Activated gamma-delta T cell treated with anti-CD3 and anti-CD28 coated beads, Interleukin-2, amount 50 U/mL, for 16 hours (primary cell): ENCODE results near the gene RPL22.
"Not testable (repeated sequence)": the region's sequence is repeated elsewhere in the genome, so short reads cannot be mapped to it uniquely, and the experiment has no call there.

Experiments
- DNase-seq: peaks from one replicate; pipeline ENCODE4 v3.0.0-alpha.2; 2020; ENCODE audit warnings: low read depth

Gene RPL22

DNA sequence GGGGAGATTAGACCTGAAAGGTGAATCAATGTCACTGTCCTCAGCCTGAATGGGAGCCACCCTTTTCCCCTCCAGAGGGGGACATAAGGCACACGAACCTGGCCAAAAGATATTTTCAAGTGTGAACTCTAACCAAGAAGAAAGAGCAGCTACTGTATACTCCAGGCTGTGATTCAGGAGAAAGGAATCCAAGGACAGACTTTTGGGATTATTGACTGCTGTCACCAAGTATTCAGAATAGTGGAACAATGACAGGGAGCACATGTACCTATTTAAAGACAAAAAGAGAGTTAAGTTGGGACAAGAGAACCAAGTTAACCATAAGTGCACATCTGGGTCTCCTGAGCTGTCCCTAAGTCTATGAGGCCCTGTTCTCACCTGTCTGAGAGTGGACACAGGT is 34.0 kb upstream of the RPL22 start:
- DNase-seq: no peak

DNA sequence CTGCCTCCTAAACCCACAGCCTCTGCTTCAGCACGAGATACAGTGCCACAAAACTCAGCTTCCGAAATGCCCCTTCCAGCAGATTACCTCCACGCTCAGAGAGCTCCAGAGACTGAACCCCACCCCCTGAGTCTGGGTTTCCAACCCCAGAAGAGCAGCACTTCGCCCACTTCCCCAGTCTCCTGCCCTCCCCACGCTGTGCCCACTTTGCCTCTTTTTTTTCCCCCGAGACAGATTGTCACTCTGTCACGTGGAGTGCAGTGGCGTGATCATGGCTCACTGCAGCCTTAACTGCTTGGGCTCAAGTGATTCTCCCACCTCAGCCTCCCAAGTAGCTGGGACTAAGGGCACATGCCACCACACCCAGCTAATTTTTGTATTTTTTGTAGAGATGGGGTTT is 26.3 kb upstream of the RPL22 start:
- DNase-seq: no peak

DNA sequence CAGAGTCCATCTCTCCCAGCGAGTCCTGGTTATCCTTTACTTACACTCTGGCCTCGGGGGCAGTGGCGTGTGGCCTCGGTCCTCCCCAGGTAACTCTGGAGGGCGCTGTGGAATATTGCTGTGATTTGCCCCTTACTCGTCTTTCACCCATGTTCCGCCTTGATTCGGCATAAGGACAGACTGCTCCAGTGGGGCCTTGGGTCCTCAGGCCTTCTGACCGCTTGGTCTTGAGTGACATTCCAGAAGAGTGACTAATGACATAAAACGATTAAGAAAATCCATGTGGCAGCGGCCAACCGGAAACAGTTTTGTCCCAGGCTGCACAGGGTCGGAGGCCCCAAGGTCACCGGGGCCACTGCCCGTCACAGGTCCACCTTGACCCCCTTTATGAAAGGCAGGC is 25.3 kb upstream of the RPL22 start:
- DNase-seq: no peak

DNA sequence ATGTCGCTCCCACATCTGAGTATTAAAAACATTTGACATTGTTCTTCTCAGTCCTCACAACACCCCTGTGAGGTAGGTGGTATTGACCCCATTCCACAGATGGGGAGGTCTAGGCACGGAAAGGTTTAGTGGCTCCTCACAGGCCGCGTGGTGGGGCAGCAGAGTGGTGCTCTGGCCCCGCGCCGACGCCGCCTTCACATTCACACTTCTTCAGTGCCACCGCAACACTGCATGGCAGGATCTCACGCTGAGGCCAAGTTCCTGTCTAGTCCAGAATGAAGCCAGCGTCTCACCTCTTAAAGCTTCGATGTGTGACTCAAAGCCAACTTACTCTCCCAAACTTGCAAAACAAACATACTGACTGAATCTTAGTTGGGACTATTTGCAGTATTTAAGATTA is 24.2 kb upstream of the RPL22 start:
- DNase-seq: no peak

DNA sequence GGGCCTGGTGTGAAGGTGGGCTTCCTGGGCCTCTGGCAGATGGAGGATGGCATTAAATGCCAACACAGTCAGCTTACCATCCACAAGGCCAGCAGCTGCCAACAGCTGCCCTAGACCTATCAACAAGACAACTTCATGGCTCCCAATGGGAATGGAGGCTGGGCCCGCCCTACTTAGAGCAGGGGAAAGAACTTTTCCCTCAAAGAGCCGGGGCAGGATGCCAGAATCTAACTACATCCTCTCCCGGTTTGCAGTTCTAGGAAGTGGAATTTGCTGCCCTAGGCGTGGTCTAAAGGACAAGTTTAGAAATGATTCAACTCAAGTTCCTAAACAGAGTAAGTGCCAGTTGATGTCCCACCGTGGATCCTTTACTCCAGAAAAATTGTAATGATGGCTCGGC is 23.2 kb upstream of the RPL22 start:
- no peak for DNase-seq

DNA sequence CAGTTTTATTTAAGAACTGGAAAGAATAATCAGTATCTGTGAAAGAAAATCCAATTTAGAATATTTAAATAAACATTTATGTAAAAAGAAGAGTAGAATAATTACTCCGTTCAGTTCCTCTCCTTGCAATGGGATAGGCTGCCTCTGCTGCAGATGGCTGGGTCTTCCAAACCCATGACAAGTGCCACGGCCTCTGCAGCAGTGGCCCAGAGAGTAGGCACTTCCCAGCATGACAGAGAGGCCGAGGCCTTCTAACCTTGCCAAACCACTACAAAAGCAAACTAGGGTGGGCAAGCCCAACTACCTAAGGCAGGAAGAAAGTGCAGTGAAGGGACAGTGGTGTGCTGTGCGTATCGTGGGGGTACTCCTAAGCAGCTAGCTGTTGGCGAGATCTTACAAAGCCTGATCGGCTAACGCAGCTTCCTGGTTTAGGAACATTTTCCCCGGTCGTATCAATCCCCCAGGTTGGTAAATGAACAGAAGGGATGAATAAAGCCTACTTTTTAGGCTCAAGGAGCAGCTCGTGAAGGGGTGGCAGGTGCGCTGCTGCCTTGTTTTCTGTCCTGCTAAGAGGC is 21.9 kb upstream of the RPL22 start:
- DNase-seq: no peak

DNA sequence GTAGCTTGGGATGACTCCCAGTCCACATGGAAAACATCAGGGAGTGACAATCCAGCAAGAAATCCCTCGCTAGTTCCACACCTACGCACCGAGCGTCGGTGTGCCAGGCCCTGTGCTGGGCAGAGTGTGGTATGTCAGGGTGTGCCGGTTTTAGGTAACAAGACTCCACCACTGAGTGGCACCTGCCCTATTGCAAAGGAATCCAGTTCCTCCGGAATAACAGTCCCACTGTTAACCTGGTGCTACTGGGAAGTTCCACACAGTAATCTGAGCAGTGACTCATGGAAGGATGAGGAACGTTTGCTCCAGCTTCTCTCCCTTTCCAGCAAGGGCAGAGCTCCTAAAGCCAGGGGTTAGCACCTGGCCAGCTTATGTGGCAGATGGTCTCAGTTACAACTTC is 20.8 kb upstream of the RPL22 start:
- DNase-seq: no peak

DNA sequence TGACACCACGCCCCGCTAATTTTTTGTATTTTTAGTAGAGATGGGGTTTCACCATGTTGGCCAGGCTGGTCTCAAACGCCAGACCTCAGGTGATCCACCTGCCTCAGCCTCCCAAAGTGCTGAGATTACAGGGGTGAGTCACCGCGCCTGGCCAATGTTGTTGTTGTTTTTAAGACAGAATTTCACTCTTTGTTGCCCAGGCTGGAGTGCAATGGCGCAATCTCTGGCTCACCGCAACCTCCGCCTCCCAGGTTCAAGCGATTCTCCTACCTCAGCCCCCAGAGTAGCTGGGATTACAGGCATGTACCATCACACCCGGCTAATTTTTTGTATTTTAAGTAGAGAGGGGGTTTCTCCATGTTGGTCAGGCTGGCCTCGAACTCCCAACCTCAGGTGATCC is 20.2 kb upstream of the RPL22 start:
- DNase-seq: not testable (repeated sequence)

DNA sequence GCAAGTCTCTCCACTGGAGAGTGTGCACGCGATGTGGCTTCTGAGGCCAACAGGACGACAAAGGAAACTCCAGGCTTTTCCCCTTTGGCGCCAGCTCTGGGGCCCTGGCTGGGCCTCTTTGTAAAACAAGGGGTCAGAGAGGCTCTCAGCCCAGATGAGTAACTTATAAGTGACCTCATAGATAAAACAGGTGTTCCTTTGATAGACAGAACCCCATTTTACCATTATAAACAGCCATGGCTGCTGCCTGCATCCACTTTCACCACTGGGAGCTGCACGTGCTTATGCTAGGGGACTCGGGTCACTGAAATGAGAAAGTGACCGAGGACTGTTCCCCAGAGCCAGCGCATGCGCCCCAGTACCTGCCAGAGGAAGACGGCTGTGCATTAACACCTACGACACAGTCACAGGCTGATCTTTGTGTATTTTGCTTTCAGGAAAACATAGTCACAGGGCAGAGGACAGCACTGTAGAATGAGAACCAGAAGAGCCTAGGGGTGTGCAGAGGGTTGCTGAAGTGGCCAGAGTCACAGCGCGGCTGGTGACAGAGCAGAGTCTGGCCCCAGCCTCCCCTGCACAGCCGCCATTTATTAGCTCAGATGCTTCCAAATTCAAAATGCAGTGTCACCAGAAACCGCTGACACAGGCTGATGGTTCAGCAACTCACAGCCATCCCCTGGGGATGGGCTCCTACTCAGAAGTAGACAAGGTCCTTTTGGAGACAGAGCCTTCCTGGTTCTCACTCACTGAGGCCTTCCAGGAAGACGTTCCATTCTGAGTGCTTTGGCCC is 19.2 kb upstream of the RPL22 start:
- no peak for DNase-seq

DNA sequence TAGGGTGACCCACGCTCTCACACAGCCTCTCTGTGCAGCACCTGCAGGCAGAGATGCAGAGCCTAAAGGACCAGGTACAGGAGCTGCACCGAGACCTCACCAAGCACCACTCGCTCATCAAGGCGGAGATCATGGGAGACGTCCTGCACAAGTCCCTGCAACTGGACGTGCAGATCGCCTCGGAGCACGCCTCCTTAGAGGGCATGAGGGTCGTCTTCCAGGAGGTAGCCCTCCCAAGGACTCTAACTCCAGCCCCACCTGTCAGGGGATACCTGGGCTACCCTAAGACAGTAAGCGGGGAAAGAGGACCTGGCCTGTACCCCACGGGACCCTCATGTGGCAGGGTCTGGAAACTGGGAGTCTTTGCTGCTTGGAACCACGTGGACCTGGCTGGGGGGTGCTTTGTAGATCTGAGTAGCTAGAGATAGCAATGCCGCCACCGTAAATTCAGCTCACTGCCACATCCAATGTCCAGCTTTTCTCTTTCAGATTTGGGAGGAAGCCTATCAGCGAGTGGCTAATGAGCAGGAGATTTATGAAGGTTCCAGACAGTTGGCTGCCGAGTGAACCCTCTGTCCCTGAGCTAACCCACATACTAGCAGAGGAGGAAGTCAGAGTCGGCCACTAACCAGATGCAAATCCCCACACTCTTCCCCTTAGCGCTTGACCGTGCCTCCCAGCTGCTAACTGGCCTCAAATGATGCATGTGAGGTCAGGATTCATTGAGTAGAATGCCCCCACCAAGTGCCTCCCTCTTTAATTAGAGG is 13.0 kb upstream of the RPL22 start:
- no peak for DNase-seq

DNA sequence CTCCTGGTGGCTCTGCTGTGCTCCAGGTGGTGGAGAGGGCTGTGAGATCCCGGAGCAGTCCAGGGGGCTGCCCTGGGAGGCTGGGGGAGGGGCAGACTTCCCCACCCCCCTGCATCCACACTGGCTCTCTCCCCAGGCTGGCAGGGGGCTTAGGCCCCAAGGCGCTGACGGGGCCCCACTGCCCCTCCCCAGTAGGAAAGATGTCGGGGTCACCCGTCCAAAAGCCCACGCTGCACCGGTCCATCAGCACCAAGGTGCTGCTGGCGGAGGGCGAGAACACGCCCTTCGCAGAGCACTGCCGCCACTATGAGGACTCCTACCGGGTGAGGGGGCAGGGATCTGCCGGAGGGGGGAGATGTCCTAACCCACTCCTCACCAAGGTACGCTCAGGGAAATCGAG is 12.3 kb upstream of the RPL22 start:
- no peak for DNase-seq

DNA sequence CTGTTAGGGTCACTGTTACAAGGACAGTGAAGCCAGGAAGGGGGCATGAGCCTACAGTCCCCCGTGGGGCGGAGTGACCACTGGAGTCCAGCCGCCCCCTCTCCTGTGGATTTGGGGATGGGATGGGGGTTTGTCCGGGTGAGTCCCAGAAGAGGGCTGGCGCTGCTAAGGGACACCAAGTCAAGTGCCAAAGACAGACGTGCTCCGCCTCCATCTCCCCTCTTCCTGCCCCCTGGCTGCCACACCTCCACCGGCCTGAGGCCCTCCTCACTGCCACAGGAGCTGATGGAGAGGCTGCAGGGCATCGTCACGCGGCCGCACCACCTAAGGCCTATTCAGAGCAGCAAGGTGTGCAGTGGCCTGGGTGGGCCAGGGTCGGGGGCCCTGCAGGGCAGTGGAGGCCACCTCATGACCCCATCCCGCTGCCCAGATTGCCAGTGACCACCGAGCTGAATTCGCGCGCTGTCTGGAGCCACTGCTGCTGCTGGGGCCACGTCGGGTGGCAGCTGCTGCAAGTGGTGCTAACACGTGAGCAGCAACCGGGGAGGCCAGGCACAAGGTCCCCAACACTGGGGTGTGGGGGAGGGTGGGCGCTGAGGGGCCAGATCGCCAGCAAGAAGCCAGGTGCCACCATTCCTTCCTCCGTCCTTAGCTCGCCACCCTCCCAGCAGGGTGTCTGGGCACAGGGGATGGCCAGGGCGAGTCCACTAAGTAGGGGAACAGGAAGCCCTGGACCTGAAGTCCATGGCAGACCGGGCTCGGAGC is 11.4 kb upstream of the RPL22 start:
- no peak for DNase-seq

DNA sequence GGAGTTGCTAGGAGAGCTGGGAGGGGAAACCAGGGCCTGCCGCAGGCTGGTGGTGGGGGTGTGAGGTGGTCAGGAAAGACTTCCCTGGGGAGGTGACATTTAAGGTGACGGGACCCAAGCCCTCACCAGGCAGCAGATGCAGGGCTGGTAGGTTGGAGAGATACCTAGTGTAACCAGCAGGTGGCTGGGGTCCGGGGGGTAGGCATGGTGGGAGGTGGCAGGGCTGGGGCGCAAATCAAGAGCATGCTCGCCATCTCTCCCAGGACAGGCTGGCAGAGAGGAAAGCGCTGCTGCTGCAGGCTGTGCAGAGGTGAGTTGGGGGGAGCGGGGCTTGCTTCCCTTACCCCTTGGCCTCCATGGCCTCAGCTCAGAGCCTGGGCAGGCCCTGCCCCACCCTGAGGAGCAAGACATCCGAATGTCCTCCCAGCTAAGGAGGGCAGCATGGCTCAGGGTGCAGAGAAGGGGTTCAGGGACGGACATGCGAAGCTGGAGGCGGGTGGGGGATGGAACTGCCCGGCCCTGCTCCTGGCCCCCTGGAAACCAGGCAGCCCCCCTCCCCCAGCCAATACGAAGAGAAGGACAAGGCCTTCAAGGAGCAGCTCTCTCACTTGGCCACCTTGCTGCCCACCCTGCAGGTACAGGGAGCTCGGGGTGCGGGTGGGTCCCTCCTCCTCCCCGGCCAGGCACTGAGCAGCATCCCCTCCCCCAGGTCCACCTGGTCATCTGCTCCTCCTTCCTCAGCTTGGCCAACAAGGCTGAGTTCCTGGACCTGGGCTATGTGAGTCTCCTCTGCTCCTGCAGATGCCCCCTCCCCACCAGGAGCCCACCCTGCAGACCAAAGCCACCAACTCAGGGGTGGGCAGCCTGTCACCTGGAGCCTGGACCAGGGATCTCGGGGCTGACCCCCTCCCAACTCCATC is 10.5 kb upstream of the RPL22 start:
- no peak for DNase-seq

DNA sequence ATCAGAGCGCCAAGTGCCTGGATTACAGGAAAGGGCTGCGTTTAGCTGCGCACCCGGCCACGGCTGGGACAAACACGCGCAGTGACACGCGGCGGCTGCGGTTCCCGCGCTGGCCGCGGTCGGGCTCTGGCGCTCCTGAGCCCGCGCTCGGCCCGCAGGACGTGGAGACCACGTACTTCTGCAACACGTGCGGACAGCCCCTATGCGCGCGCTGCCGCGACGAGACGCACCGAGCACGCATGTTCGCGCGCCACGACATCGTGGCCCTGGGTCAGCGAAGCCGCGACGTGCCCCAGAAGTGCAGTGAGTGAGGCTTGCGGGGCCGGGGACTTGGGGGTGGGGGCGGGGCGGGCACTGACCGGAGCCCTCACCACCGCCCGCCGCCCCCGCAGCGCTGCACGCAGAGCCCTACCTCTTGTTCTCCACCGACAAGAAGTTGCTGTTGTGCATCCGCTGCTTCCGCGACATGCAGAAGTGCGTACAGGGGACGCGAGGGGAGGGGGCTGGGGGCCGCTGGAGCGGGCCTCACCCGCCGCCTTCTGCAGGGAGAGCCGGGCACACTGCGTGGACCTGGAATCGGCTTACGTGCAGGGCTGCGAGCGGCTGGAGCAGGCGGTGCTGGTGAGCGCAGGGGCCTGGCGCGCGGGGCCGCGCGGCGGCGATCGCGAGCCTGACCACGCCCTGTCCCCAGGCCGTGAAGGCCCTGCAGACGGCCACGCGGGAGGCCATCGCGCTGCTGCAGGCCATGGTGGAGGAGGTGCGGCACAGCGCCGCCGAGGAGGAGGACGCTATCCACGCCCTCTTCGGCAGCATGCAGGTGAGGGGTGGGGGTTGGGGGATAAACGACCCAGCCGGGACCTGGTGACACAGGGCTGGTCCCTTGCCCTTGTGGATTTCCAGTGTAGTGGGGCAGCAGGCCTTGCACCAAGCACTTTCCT is 9.6 kb upstream of the RPL22 start:
- DNase-seq: no peak

DNA sequence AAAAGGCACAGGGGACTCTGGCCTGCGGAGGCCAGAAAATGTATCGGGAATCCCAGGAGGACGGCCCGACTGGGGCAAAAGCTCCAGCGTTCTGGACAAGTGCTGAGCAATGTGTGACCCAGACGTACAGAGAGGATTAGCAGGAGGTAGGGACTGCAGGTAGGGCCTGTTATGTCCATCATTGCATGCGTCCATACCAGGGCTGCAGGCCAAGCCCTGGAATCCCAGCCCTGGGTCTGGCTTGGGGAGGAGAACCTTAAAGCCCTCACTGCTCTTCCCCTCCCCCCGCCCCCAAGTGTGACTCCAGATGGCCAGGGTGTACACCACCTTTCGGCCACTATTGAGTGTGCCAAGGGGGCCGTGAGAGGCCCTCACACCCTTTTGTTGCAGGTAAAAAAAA is 8.5 kb upstream of the RPL22 start:
- no peak for DNase-seq

DNA sequence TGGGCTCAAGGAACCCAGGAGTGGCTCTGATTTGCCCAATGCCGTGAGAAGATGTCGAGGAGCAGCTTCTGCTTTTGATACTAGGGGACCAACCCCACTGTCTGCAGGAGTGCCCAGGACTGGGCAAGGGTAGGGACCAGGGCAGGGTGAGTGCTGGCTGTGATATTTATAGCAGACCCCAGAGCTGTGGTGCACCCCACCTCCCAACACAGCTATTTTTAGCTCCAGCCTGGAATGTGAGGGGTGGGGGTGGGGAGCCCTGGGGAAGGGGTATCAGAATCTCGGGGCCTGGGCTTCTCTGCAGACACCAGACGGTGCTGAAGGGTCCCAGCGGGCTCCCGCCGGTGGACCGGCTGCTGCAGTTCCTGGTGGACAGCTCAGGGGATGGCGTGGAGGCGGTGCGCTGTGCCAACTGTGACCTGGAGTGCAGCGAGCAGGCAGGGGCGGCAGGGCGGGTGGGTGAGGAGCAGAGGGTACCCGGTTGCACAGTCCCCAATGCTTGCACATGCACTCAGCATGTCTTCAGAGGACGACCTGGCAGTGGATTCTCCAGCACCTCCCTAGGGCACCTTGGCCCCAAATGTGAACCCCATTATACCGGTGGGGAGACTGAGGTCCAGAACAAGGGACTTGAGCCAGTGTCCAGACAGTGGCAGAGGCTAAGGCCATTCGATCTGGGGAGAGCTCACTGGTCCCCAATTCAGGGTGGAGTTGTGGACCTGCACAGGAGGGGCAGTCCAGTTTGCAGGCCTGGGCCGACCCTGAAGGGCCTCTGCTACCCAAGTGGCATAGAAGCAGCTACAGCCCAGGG is 7.9 kb upstream of the RPL22 start:
- DNase-seq: no peak

DNA sequence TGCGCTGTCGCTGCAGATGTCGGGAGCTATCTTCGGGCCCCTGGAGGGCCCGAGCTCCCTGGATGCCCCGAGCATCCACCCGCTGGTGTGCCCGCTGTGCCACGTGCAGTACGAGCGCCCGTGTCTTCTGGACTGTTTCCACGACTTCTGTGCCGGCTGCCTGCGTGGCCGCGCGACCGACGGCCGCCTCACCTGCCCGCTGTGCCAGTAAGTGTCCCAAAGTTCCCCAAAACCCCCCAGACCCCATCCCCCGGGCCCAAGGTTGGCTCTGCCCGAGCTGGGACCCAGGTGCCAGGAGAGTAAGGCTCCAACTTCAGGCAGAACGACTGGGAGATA is 7.1 kb upstream of the RPL22 start:
- DNase-seq: no peak

DNA sequence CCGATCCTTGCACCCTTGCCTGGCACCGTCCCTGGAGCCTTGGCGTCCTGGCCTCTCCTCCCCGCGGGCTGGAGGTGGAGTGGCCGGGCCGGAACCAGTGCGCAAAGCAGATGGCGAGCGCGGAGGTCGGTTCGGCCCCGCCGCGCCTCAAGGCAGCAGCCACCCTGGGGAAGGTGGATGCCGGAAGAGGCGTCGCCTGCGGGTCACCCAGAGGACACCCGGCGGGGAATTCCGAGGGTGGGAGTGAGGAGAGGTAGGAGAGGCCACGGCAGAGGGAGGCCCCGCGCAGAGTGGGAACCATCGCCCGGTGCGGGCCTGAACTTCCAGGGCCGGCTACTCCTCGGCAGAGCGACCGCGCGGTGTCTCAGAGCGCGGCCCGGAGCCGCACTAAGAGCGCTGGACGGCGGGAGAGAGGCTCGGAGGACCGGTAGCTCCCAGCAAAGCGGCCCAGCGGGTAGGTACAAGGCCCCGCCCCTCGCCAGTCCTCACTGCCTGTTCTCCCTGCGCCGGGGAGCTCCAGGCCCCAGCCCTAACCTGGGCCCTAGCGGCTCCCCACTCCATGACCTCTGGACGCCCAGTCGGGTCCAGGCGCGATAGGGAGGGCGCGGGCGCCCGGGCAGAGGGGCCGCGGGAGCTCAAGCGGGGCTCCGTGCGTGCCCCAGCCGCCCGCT is 6.6 kb upstream of the RPL22 start, which contains the start of gene RNF207:
RNF207 (plus strand) TSS at position 271 of the 671 bp plus-strand sequence. CDS start 417 bp downstream, outside the sequence.
- peak; percentile 44 for DNase-seq

DNA sequence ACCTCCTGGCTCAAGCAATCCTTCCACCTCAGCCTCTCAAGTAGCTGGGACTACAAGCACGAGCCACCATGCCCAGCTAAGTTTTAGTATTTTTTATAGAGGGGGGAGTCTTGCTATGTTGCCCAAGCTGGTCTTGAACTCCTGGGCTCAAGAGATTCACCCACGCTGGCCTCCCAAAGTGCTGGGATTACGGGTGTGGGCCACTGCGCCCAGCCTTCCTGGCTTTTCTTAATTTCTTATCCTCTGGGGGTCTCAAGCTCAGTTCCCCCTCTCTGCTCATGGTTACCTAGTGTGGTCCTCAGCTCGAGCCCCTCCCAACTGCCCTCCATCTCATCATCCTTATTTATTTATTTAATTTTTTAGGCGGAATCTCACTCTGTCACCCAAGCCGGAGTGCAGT is 2.9 kb upstream of the RPL22 start:
- DNase-seq: no peak
